HepG2 (cell line): ENCODE results near the gene PDK2. TPM values are rescaled to one million over a fixed set of nuclear protein-coding genes. Genes with fewer than 3 reads are reported as not detected.
A peak's percentile ranks its signal among the peaks of the same experiment; 100 is the strongest.

Experiments
- AGO1 ChIP-seq: fragments of 200-400 bp; formaldehyde crosslinking; IDR thresholded peaks from 2 replicates; pipeline ENCODE4 v1.6.1; 2017; ENCODE audit warnings: mild to moderate bottlenecking, low read depth, low read length, moderate library complexity; ENCODE audit not compliant: poor library complexity, severe bottlenecking
- AGO2 ChIP-seq: fragments of 200-400 bp; formaldehyde crosslinking; optimal IDR thresholded peaks from 2 replicates; pipeline ENCODE3; 2017; ENCODE audit warnings: mild to moderate bottlenecking, low read depth, low read length, moderate library complexity
- EHMT2 ChIP-seq: fragments of 200-600 bp; sonication (generic); IDR thresholded peaks from 2 replicates; pipeline ENCODE4 v1.7.0; 2017; ENCODE audit warnings: antibody characterized with exemption, low read depth, low read length, borderline replicate concordance
- FOSL1 ChIP-seq: sonication (generic); formaldehyde crosslinking; IDR thresholded peaks from 2 replicates; pipeline ENCODE4 v1.9.0; 2021; ENCODE audit warnings: missing genetic modification reagents, borderline replicate concordance
- HHEX ChIP-seq: IDR thresholded peaks from 2 replicates; pipeline ENCODE4 v1.6.1; 2016; ENCODE audit warnings: control low read depth
- IKZF4 ChIP-seq: sonication (generic); formaldehyde crosslinking; IDR thresholded peaks from 2 replicates; pipeline ENCODE4 v1.5.1; 2020; ENCODE audit warnings: borderline replicate concordance, mild to moderate bottlenecking, low read depth, missing genetic modification reagents; ENCODE audit errors: not compliant biosample characterization
- SOX6 ChIP-seq, 2 experiments: fragments of 450-650 bp in 1 of 2; sonication (generic) in 1 of 2; formaldehyde crosslinking in 1 of 2; IDR thresholded peaks; 2 replicates each; pipeline versions ENCODE4 v1.4.0 to v1.6.1; 2017 to 2020; ENCODE audit warnings: antibody characterized with exemption in 1 of 2, mild to moderate bottlenecking in 1 of 2, missing genetic modification reagents in 1 of 2
- TMF1 ChIP-seq: sonication (generic); formaldehyde crosslinking; IDR thresholded peaks from 2 replicates; pipeline ENCODE4 v1.8.1; 2022; ENCODE audit warnings: low read depth, missing genetic modification reagents
- ZFY ChIP-seq: sonication (generic); formaldehyde crosslinking; IDR thresholded peaks from 2 replicates; pipeline ENCODE4 v1.4.0; 2020; ENCODE audit warnings: missing genetic modification reagents
- ZNF598 ChIP-seq: sonication (generic); formaldehyde crosslinking; IDR thresholded peaks from 2 replicates; pipeline ENCODE4 v1.5.1; 2020; ENCODE audit warnings: mild to moderate bottlenecking, missing genetic modification reagents, borderline replicate concordance
- ZNF746 ChIP-seq: sonication (generic); formaldehyde crosslinking; IDR thresholded peaks from 2 replicates; pipeline ENCODE4 v1.8.0; 2022; ENCODE audit warnings: mild to moderate bottlenecking, missing genetic modification reagents
- ZNF747 ChIP-seq: sonication (generic); formaldehyde crosslinking; IDR thresholded peaks from 2 replicates; pipeline ENCODE4 v1.8.1; 2023; ENCODE audit warnings: missing genetic modification reagents, mild to moderate bottlenecking, borderline replicate concordance
- polyA plus RNA-seq, 8 experiments: library from polyadenylated mRNA; depleted of rRNA in 3 of 8; stranded (reverse) in 7 of 8; unstranded in 1 of 8; fragments of >200 nt; fragmentation: Illumina TruSeq in 4 of 8; extraction: Trizol in 4 of 8; gene quantifications; 2 replicates each; pipeline versions ENCODE4 v1.2.1 to v1.2.3, GENCODE V29; 2011 to 2016; ENCODE audit warnings: low read depth in 4 of 8, missing spikeins in 1 of 8, mixed read lengths in 1 of 8; ENCODE audit not compliant: insufficient read depth in 1 of 8
- total RNA-seq, 5 experiments: library from RNA; depleted of rRNA; stranded (reverse); fragments of >200 nt; fragmentation: Illumina TruSeq; extraction: Trizol; gene quantifications; 2 replicates each; pipeline ENCODE4 v1.2.3, GENCODE V29; 2016; ENCODE audit warnings: low read depth in 1 of 5
- TF ChIP-seq, protein P1 (sequence below): sonication (generic); formaldehyde crosslinking; IDR thresholded peaks from 2 replicates; pipeline ENCODE4 v1.4.0; 2020; ENCODE audit warnings: missing genetic modification reagents
- TF ChIP-seq, protein P2 (sequence below): sonication (generic); formaldehyde crosslinking; IDR thresholded peaks from 2 replicates; pipeline ENCODE4 v1.8.0; 2022; ENCODE audit warnings: missing genetic modification reagents, mild to moderate bottlenecking, inconsistent platforms, borderline replicate concordance
- TF ChIP-seq, protein P3 (sequence below): sonication (generic); formaldehyde crosslinking; IDR thresholded peaks from 2 replicates; pipeline ENCODE4 v1.9.0; 2022; ENCODE audit warnings: low read depth, missing genetic modification reagents
- TF ChIP-seq, protein P4 (sequence below), 2 experiments: sonication (generic) in 1 of 2; formaldehyde crosslinking in 1 of 2; IDR thresholded peaks; 2 replicates each; pipeline versions ENCODE4 v1.6.1 to v1.9.0; 2014 to 2022; ENCODE audit warnings: antibody characterized with exemption in 1 of 2, borderline replicate concordance in 1 of 2, inconsistent platforms in 1 of 2, low read depth in 1 of 2, missing genetic modification reagents in 1 of 2

Gene PDK2
- total and polyA plus RNA-seq, 2 of the 13 experiments (the other 11 are each of a cell fraction or from before 2014, with no cell fraction given), result 18.5 to 59.7 TPM

DNA sequence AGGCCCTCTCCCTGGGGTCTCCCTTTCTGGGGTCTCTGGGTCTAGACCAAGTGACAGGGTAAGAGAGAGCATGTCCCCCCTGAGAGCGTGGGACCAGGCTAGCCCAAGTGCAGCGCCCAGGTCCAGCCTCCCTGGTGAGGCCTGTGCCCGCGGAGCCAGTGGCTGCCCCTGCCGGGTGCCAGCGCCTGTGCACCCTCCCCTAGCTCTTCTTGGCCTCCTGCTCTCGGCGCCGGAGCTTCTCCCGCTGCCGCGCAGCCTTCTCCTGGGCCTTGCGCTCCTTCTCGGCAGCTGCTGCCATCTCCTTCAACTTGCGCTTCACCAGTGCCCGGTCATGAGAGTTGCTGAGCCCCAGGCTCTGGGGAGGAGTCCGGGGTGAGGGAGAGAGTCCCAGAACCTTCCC is 17.5 kb downstream of the PDK2 start (continued):
- TF ChIP-seq, protein P1, sequence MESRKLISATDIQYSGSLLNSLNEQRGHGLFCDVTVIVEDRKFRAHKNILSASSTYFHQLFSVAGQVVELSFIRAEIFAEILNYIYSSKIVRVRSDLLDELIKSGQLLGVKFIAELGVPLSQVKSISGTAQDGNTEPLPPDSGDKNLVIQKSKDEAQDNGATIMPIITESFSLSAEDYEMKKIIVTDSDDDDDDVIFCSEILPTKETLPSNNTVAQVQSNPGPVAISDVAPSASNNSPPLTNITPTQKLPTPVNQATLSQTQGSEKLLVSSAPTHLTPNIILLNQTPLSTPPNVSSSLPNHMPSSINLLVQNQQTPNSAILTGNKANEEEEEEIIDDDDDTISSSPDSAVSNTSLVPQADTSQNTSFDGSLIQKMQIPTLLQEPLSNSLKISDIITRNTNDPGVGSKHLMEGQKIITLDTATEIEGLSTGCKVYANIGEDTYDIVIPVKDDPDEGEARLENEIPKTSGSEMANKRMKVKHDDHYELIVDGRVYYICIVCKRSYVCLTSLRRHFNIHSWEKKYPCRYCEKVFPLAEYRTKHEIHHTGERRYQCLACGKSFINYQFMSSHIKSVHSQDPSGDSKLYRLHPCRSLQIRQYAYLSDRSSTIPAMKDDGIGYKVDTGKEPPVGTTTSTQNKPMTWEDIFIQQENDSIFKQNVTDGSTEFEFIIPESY (CRISPR knock-in tag), result 0 out of 2 replicates have a peak, but pooled peaks have one; percentile 17
- TF ChIP-seq ZNF598 (CRISPR knock-in tag), result 0 out of 2 replicates have a peak, but pooled peaks have one; percentile 11
- no peak for TF ChIP-seq HHEX
- 0 out of 2 replicates have a peak, but pooled peaks have one; percentile 4 for TF ChIP-seq ZNF747 (CRISPR knock-in tag)
- TF ChIP-seq FOSL1, result no peak
- TF ChIP-seq AGO2, result peak; percentile 57
- peak; percentile 65 for TF ChIP-seq AGO1
- 0 out of 2 replicates have a peak, but pooled peaks have one; percentile 2 for TF ChIP-seq ZFY (CRISPR knock-in tag)
- no peak for TF ChIP-seq ZNF746 (CRISPR knock-in tag)
- TF ChIP-seq SOX6 (IDR thresholded peaks at IDR 0.05), result no peak
- TF ChIP-seq SOX6 (CRISPR knock-in tag; IDR thresholded peaks at IDR 0.05), result no peak
- TF ChIP-seq, protein P2, sequence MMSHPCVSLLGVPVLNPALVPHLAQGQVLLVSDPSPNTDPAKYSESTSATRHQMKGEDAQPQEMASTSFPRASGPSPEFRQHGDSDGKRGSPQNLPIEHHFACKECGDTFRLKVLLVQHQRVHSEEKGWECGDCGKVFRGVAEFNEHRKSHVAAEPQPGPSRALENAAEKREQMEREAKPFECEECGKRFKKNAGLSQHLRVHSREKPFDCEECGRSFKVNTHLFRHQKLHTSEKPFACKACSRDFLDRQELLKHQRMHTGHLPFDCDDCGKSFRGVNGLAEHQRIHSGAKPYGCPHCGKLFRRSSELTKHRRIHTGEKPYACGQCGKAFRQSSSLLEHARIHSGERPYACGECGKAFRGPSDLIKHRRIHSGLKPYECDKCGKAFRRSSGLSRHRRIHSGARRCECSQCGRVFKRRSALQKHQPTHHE, result no peak
- TF ChIP-seq, protein P3, sequence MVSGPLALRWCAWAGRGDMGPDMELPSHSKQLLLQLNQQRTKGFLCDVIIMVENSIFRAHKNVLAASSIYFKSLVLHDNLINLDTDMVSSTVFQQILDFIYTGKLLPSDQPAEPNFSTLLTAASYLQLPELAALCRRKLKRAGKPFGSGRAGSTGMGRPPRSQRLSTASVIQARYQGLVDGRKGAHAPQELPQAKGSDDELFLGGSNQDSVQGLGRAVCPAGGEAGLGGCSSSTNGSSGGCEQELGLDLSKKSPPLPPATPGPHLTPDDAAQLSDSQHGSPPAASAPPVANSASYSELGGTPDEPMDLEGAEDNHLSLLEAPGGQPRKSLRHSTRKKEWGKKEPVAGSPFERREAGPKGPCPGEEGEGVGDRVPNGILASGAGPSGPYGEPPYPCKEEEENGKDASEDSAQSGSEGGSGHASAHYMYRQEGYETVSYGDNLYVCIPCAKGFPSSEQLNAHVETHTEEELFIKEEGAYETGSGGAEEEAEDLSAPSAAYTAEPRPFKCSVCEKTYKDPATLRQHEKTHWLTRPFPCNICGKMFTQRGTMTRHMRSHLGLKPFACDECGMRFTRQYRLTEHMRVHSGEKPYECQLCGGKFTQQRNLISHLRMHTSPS, result 0 out of 2 replicates have a peak, but pooled peaks have one; percentile 56
- no peak for TF ChIP-seq EHMT2
- TF ChIP-seq, protein P4, sequence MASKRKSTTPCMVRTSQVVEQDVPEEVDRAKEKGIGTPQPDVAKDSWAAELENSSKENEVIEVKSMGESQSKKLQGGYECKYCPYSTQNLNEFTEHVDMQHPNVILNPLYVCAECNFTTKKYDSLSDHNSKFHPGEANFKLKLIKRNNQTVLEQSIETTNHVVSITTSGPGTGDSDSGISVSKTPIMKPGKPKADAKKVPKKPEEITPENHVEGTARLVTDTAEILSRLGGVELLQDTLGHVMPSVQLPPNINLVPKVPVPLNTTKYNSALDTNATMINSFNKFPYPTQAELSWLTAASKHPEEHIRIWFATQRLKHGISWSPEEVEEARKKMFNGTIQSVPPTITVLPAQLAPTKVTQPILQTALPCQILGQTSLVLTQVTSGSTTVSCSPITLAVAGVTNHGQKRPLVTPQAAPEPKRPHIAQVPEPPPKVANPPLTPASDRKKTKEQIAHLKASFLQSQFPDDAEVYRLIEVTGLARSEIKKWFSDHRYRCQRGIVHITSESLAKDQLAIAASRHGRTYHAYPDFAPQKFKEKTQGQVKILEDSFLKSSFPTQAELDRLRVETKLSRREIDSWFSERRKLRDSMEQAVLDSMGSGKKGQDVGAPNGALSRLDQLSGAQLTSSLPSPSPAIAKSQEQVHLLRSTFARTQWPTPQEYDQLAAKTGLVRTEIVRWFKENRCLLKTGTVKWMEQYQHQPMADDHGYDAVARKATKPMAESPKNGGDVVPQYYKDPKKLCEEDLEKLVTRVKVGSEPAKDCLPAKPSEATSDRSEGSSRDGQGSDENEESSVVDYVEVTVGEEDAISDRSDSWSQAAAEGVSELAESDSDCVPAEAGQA (IDR thresholded peaks at IDR 0.05; ENCODE audit: low read depth), result no peak
- TF ChIP-seq, protein P4 (CRISPR knock-in tag; IDR thresholded peaks at IDR 0.05; ENCODE audit: borderline replicate concordance), result no peak
- TF ChIP-seq TMF1, result no peak
- TF ChIP-seq IKZF4, result no peak
